ENCODE data around the gene ZNF443.

GRCh38 chr19:12425236-12425887 is 15.5 kb downstream of the ZNF443 start:
- TF ChIP-seq POLR2A (IDR thresholded peaks at IDR 0.05; ENCODE audit: low read length), result no peak
- TF ChIP-seq GATA1 (IDR thresholded peaks at IDR 0.05; ENCODE audit: low read depth, low read length), result no peak

All from erythroblast (primary cell).